ENCODE results near the gene RPS6KB2.
A peak's percentile ranks its signal among the peaks of the same experiment; 100 is the strongest.

RPS6KB2 gene

DNA sequence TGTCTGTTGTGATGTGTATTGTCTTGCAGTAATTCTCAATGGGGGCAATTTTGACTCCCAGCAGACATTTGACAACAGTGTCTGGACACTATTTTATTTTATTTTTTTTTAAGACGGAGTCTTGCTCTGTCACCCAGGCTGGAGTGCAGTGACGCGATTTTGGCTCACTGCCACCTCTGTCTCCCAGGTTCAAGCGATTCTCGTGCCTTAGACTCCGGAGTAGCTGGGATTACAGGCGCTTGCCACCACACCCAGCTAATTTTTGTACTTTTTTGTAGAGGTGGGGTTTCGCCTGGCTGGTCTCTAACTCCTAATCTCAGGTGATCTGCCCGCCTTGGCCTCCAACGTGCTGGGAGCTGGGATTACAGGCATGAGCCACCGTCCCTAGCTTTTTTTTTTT is 1.4 kb downstream of the RPS6KB2 start:
- no peak for DNase-seq

DNA sequence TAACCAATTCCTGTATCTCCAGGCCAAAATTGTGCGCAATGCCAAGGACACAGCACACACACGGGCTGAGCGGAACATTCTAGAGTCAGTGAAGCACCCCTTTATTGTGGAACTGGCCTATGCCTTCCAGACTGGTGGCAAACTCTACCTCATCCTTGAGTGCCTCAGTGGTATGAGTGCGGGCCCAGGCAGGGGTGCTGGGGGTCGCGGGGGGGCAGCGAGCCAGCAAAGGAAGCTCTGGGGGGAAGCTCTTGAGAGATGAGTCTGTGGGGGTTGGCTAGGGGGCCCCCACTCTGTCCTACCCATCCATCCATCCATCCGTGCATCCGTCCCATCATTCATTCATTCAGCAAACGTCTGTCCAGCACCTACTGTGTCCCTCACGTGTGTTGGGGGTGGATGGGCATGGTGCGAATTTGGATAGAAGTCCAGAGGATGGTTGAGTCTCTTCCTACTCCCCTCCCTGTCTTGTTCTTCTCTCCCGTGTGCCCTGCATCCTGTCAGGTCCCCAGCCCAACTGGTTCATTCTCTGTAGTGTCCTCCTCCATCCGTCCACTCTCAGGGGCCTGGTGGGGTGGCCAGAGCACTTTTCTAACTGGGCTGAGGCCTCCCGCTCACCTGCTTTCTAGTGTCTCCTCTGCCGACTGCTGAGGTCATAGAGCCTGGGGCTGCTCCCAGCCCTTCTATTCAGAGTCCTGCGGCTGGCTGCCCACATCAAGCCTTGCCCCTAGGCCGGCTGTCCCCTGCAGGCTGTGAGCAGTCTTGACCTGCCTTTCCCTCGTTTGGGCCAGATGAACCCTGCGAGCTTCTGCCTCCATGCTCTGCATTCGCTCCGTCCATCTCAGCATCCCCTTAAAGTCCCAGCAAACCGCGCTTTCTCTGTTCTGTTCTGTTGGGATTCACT is 3.3 kb downstream of the RPS6KB2 start:
- no peak for DNase-seq

DNA sequence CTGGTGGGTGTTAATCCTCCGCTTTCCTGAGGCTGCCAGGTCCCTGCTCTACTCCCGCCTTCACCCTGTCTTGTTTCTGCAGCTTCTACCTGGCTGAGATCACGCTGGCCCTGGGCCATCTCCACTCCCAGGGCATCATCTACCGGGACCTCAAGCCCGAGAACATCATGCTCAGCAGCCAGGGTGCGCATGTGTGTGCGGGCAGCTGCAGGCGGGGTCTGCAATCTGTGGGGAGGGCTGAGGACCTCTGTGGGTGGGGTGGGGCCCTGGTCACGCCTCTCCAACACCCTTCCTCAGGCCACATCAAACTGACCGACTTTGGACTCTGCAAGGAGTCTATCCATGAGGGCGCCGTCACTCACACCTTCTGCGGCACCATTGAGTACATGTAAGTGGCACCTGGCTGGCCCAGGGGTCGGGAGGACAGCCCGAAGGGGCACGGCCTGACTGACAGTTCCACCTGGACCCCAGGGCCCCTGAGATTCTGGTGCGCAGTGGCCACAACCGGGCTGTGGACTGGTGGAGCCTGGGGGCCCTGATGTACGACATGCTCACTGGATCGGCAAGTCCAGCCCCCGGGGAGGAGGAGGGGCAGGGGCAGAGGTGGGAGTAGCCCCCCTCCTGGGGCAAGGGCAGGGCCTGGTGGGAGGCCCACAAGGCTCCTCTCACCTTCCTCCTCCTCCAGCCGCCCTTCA is 4.5 kb downstream of the RPS6KB2 start:
- DNase-seq: no peak

DNA sequence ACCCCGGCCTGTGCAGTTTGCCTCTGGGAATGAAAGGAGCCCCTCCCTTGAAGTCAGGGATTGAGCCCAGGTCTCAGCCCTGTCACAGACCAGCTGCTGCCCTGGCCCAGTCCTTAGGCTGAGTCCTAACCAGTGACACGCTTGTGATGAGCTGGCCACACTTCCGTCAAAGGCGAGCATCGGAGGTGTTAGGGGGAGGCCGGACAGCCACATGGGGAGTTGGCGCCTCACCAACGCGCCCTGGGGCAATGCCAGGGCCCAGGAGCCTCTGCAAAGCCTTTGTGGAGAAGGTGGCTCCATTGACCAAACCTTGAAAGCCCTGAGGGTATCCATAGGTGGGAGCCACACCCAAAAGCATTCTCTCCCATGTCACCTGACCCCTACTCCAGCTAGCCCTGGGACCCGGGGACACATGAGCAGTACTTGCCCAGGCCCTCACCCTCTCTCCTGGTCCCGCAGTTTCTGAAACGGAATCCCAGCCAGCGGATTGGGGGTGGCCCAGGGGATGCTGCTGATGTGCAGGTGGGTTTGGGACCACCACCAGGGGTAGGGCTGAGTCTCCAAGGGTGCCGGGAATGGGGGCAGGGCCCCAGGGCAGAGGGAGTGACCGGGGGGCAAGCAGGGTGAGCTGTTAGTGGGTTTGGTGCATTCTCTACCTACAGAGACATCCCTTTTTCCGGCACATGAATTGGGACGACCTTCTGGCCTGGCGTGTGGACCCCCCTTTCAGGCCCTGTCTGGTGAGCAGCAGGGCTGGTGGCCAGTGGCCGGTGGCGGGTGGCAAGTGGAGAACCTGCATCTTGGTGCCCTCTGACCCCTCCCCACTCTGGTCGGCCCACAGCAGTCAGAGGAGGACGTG is 5.5 kb downstream of the RPS6KB2 start:
- DNase-seq: no peak

DNA sequence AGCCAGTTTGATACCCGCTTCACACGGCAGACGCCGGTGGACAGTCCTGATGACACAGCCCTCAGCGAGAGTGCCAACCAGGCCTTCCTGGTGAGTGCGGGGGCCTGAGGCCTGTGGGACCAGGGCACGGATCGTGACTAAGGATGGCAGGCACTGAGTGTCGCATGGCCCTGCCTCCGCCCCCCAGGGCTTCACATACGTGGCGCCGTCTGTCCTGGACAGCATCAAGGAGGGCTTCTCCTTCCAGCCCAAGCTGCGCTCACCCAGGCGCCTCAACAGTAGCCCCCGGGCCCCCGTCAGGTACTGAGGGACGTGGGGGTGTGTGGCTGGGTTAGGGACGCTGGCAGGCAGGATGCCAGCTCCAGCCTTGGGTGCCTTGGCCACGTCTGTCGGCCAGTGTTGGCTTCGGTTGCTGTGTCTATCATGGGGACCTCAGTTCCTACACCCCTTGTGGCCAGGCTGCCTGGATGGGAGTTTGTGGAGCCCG is 6.1 kb downstream of the RPS6KB2 start:
- no peak for DNase-seq

DNA sequence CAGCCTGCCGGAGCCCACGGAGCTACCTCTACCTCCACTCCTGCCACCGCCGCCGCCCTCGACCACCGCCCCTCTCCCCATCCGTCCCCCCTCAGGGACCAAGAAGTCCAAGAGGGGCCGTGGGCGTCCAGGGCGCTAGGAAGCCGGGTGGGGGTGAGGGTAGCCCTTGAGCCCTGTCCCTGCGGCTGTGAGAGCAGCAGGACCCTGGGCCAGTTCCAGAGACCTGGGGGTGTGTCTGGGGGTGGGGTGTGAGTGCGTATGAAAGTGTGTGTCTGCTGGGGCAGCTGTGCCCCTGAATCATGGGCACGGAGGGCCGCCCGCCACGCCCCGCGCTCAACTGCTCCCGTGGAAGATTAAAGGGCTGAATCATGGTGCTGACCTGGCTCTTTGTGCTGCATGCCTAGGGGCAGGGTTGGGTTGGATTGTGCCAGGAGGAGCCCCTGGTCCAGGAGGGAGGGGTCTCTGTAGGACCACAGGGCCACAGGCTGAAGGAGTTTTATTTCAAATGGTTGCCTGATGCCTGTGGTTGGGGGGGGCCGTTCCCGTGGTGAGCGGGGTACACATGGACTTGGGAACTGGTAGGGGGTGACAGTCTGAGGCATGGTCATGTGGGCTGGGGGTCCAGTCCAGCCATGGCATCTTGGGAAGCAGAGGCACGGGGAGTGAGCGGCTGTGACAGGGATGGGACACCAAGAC is 6.9 kb downstream of the RPS6KB2 start:
- no peak for DNase-seq

DNA sequence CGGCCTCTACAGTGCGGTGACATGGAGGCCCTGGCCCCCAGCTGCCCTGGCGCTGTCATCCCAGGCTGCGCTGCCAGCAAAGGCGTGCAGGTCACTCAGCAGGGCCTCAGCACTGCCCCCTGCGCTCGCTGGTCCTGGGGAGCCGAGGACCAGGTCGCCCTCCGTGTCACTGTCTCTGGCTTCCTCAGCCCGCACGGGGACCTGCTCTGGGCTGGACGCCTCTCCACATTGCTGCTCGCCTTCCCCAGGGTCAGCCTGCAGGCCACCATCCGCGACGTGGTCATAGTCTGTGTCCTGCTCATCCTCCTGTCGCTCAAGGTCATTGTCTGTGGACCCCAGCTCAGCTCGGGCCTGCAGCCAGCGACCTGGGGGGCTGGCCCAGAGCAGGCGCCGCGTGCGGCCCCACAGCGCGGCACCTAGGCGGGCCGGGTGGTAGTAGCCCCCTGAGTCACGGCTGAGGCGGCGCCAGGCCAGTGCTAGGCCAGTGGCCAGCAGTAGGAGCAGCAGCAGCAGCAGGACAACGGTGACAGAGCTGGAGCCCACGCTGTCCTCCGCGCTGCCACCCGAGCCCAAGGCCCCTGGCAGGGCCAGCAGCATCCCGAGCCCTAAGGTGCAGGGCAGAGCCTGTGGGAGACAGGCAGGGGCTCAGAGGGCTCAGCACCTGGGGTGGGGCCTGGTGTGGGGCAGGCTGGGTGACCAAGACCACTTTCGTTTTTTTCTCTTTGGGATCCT is 7.6 kb downstream of the RPS6KB2 start:
- no peak for DNase-seq

DNA sequence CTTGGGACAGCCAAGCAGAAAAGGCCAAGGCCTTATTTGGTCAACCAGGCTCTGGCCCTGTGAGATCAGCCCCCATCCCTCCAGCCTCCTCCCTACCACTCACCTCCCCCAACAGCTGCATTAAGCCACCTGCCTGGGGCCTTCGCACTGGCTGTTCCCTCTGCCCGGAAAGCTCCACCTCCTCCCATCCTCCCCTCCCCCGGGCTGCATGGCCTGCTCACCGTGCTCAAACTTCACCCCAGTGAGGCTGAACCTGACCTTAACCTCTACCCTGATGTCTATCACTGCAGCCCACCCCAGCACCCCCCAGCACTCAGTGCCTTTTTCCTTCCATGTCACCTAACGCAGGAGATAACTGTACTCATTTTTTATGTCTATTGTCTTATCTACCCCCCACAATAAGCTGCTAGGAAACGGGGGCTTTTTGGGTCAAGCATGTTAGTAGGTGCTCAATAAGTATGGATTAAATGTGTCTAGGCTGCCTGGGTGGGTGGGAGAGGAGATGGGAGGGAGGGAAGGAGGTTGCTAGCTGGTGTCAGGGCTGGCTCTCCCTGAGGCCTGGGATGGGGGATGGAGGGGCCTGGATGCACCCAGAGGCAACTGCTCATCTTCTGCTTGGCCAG is 8.3 kb downstream of the RPS6KB2 start:
- peak in 3 of 5 donors; percentile 47 to 84 (median 50) for DNase-seq

DNA sequence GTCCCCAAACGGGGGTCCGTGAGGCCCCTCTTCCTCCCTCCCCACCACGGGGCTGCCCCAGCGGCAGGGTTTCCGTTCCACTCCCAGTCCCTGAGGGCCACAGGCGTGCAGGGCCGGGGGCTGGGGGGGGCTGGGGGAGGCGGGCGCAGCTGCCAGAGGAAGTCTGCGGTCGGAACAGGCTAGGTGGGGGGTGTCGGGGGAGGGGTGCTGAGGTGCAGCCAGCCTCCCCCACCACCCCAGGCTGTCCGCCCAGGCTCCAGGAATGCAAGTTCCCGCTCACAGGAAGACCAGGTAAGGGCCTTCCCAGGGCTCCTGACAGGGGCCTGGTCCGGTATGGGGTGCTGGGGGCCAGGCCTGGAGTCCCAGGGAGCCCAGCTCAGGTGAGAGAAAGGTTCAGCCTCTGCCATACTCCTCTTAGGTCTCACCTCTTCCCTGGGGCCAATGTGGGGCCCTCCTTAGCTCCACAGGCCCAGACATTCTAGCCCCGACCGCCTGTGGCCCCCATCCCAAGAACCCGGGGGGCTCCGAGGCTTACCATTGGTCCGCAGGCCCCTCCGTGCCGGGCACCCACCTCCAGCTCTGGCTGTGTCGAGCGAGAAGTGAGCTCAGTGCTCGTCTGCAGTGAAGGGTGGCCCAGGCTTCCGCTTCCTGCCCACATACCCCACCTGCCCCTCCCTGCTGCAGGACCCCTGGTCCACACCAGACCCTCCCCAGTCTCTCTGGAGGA is 9.0 kb downstream of the RPS6KB2 start, which contains the start of gene PTPRCAP:
PTPRCAP (minus strand) TSS at position 601 of the 727 bp plus-strand sequence; CDS start at position 538, 63 bp downstream.
- DNase-seq: peak; percentile 62 to 84 (median 71)

DNA sequence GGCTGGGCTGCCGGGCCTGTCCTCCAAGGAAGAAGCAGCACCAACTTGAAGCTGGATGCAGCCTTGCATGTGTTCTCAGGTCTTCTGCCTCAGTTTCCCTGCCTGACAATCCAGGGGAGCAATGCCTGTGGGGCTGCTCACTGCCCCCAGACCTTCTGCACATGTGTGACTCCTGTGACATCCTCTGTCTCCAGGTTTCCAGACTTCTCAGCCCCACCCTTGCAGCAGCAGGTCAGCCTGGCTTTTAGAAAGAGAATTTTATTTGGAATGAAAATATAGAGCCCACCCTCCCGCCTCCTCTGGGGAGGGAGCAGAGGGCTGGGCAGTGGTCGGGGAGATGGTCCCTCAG is 9.5 kb downstream of the RPS6KB2 start:
- no peak for DNase-seq

DNA sequence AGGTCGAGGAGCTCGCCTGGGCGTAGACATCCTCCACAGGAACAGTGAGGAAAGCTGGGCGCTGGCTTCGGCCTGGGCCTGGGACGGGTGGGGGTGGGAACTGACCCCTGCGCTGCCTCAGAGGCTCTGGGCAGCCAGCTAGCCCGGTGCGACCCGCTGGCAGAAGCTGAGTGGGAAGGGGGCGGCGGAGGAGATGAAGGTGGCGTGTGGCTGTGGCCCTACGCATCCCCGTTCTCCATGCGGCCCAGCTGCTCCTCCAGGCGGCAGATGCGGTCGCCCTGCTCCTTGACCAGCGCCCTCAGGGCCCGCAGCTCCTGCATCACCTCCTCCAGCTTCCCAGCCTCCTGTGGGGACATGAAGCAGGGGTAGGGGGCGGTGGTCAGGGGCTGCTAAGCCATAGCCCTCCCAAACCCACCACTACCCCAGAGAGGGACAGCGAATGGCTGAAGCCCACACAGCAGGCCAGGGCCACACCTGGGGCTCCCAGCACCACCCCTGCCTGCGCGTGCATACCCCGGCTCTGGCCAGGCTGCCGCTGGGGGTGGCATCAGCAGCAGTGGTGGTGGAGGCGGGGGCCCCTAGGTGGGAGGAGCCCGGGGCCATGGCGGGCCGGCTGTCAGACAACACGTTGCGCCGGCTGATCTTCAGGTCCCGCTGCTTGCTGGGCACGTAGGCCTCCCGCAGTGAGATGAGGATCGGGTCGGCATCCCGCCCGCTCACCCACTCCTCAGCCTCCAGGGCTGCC is 10.0 kb downstream of the RPS6KB2 start:
- peak; percentile 63 to 85 (median 75) for DNase-seq

DNA sequence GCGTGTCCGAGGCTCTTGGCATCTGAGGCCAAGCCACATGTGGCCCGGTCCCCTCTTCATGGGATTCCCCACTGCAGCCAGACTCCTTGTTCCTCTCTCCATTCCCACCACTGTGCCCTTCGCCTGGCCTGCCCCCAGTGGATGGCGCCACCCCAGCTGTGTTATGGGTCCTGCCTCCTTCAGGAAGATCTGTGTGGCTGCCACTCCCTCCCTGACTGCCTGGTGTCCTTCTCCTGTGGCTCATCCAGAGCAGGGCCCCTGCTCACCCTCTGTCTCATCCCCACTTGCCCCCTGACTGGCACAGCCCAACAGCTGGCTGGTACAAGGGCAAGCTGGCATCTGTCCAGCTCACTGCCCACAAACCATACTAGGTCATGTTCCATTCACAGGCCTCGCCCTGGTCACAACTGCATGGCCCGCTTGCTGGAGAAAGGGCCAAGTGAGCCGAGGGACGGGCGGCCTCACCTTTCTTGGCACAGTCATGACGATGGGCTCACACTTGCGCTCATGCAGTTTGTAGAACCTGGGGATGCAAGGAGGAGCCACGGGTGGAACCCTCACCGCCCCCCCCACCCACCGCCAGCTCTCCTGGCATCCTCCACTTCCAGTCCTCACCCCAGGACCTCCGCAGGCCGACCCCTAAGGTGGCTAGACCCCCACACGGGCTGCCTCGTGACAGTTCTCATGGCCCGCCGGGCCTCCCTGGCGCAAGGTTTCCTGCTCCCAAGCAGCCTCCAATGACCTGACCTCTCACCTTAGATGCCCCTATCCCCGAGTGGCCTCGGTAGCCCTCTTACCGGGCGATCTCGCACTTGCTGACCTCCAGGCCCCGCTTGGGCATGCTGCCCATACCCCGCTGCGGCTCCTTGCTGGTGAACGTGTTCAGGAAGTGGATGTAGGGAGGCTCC is 11.3 kb downstream of the RPS6KB2 start:
- DNase-seq: no peak

DNA sequence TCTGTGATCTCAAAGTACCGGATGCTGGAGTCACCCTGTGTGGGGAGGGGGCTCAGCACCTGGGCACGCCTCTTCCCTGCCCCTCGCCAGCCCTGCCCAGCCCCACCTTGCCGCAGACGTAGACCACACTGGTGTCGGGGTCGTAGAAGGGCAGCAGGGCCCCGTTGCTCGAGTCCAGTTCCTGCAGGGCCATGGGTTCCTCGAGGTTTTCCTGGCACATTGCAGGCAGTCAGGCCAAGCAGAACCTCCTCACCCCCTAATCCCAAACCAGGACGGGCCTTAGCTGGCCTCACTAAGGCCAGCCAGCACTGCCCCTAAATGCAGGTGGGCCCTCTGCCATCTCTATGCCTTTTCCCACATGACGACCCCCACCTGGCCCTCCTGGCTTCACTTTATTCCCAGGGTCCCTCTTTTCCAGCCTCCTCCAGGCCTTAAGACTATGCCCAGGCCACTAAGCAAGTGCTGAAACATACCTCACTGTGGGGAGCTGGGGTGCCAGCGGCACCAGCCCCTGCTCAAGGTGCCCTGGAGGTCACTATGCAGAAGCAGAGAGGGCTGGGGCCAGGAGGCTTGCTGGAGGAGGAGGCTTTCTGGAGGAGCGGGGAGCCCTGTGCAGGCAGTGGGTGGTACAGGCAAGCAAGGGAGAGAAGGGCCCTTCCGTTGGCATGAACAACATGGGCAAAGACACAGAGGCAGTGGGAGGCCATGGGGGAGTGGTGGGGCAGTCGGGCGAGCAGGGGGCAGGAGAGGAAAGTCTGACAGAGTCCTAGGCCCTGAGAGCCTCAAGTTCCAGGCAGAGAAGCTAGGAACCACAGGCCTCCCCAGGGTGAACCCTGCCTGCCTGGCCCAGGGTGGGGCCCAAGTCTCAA is 12.2 kb downstream of the RPS6KB2 start:
- no peak for DNase-seq

DNA sequence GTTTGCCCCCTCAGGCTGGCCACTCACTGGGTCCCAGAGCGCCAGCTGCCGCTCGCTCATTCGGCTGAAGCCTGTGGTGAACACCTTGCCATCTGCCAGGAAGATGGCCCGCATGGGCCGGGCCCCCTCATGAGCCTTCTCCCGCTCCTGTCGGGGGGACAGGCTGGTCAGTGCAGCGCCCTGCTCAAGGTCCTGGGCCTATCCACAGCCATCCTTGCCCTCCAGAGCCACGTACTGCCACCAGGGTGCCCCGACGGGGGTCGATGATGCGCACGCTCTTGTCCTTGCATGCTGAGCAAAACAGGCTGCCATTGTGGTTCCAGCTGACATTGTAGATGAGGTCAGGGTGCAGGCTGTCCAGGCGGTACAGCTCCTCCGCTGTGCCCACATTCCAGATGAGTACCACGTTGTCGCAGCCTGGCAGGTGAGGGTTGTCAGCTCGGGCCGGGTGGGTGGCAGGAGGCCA is 12.8 kb downstream of the RPS6KB2 start:
- no peak for DNase-seq

DNA sequence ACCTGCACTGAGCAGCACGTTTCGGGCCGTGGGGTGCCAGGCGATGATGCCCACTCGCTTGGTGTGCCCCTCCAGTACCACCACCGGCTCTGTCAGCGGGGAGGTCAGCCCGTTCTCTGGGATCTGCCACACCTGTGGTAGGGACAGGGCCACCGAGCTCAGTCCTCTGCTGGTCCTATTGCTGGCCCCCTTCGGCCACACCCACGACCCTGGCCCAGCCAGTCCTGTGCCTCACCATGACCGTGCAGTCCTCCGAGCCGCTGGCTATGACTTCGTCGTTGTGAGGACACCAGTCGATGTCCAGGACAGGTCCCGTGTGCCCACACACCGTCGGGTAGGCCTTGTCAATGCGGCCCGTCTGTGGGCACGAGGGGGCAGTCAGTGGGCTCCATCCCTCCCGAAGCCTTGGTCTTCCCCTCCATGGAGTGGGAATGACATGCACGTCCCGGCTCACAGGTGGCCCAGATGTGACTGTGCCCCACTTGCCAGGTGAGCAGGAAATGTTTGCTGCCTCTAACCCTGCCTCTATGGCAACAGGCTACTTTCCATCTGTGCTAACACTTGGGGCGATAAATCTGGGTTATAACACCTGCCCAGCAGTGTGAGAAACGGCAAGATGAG is 13.5 kb downstream of the RPS6KB2 start:
- no peak for DNase-seq

DNA sequence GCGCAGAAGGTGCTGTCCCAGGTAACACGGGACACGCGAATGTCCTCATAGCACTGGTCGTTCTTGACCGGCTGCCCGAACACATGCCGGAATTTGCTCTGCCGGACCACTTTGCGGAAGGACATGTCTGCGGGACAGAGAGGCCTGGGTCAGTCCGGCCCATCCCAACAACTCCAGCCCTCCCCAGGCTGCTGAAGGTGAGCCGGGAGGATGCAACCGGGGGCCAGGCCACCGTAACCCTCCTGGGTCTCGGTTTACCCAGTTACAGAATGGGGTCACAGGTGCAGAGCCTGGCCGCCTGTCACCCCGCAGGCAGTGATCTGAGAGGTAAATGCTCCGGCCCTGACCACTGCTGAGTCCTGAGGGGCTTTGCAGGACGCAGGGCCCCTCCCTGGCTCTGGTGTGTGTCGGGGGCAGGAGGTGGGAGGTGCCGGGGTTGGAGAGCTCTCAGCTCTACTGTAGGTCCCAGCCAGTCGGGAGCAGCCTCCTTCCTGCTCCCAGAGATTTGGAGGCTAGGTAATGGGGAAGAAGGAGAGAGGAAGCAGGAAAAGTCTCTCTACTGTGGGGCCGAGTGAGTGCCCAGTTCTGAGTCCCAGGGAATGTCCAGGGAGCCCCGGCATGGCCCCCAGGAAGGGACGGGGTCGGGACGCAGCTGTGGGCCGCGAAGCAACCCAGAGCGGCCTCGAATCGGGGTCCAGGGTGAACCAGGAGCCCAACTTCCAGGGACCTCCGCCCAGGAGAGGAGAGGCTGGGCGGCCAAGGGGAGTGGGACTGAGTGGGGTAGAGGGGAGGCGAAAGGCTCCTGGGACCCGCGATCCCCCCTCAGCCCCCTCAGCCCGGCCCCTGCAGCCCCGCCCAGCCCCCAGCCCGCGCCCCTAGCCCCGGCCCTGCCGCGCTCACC is 14.5 kb downstream of the RPS6KB2 start:
- DNase-seq: no peak
